PC-3 (cell line): ENCODE measurements around the gene EMP2. TPM values are rescaled to one million over a fixed set of nuclear protein-coding genes. Genes with fewer than 3 reads are reported as not detected.
"Not testable (repeated sequence)": the region's sequence is repeated elsewhere in the genome, so short reads cannot be mapped to it uniquely, and the experiment has no call there.

Source experiments
- ATAC-seq: fragments of 200-7000 bp; cut with Tn5 transposase; 2 replicates; pipeline ENCODE4 v1.9.1; 2020; ENCODE audit warnings: mild to moderate bottlenecking, moderate library complexity
- BruUV-seq: library from RNA; stranded (reverse); fragments of 400-500 nt; replicated peaks from 2 replicates; lab custom pipeline; 2021; lab: Mats Ljungman, UMichigan
- CTCF ChIA-PET: fragments of 300-600 bp; sonication (Branson Sonifier 250); formaldehyde crosslinking; loops from one replicate; lab custom pipeline; 2022; ENCODE audit warnings: antibody characterized with exemption; lab: Charles Lee
- POLR2A ChIA-PET: fragments of 300-600 bp; sonication (Branson Sonifier 250); formaldehyde crosslinking; loops from one replicate; lab custom pipeline; 2022; ENCODE audit warnings: antibody characterized with exemption; ENCODE audit not compliant: unreplicated experiment; lab: Charles Lee
- DNase-seq: peaks from one replicate; pipeline ENCODE4 v3.0.0-alpha.2; 2015
- H2AFZ ChIP-seq: fragments of 300-600 bp; sonication (generic); 2 replicates; pipeline ENCODE4 v1.6.0; 2016; ENCODE audit warnings: antibody characterized with exemption, low read length
- H3F3A ChIP-seq: fragments of 300-600 bp; sonication (generic); one replicate; pipeline ENCODE4 v1.6.0; 2017; ENCODE audit warnings: antibody characterized with exemption, low read length, control low read depth, mild to moderate bottlenecking; ENCODE audit not compliant: unreplicated experiment
- H3K27ac ChIP-seq: fragments of 300-600 bp; sonication (generic); 2 replicates; pipeline ENCODE4 v1.5.1; 2016; ENCODE audit warnings: mild to moderate bottlenecking, low read length
- H3K27me3 ChIP-seq: fragments of 300-600 bp; sonication (generic); 2 replicates; pipeline ENCODE4 v1.6.1; 2016; ENCODE audit warnings: low read length, mixed read lengths
- H3K36me3 ChIP-seq: fragments of 300-600 bp; sonication (generic); 2 replicates; pipeline ENCODE4 v1.6.1; 2016; ENCODE audit warnings: low read depth, mixed run types, low read length, mixed read lengths
- H3K4me1 ChIP-seq: fragments of 300-600 bp; sonication (generic); 2 replicates; pipeline ENCODE4 v1.5.1; 2016; ENCODE audit warnings: low read length; ENCODE audit not compliant: insufficient read depth
- H3K4me2 ChIP-seq: fragments of 300-600 bp; sonication (generic); 2 replicates; pipeline ENCODE4 v1.6.0; 2016; ENCODE audit warnings: low read length
- H3K4me3 ChIP-seq: fragments of 300-600 bp; sonication (generic); 2 replicates; pipeline ENCODE4 v1.5.1; 2016; ENCODE audit warnings: mild to moderate bottlenecking, low read length, mixed read lengths
- H3K79me2 ChIP-seq: fragments of 300-600 bp; sonication (generic); 2 replicates; pipeline ENCODE4 v1.6.1; 2017; ENCODE audit warnings: low read length, mixed read lengths
- H3K9ac ChIP-seq: fragments of 300-600 bp; sonication (generic); 2 replicates; pipeline ENCODE4 v1.6.0; 2016; ENCODE audit warnings: mild to moderate bottlenecking, low read length
- H3K9me2 ChIP-seq: fragments of 300-600 bp; sonication (generic); replicated peaks from 2 replicates; pipeline ENCODE4 v1.6.1; 2016; ENCODE audit warnings: mixed run types, low read length, mixed read lengths
- H3K9me3 ChIP-seq: fragments of 300-600 bp; sonication (generic); 2 replicates; pipeline ENCODE4 v1.6.1; 2016; ENCODE audit warnings: low read length, mixed read lengths
- H4K20me1 ChIP-seq: fragments of 300-600 bp; sonication (generic); 2 replicates; pipeline ENCODE4 v1.6.1; 2016; ENCODE audit warnings: low read length, mixed read lengths
- EZH2 ChIP-seq: fragments of 300-600 bp; sonication (generic); IDR thresholded peaks from one replicate; pipeline ENCODE4 v1.6.1; 2017; ENCODE audit warnings: antibody characterized with exemption, mild to moderate bottlenecking, low read length; ENCODE audit not compliant: unreplicated experiment
- EZH2phosphoT487 ChIP-seq: fragments of 300-600 bp; sonication (generic); IDR thresholded peaks from 2 replicates; pipeline ENCODE4 v1.6.1; 2018; ENCODE audit warnings: mild to moderate bottlenecking, antibody characterized with exemption, low read length, borderline replicate concordance
- intact Hi-C: fragments of 100-400 bp; cut with micrococcal nuclease; formaldehyde crosslinking; loops from 2 replicates; pipeline ENCODE4 v1.9.0; 2023
- total RNA-seq: library from RNA; depleted of rRNA; stranded (reverse); fragments of >200 nt; gene quantifications from 2 replicates; pipeline ENCODE4 v1.2.3, GENCODE V29; 2014
- TF ChIP-seq, protein P1 (sequence below): fragments of 300-600 bp; sonication (generic); conservative IDR thresholded peaks from 2 replicates; pipeline ENCODE4 v1.5.1; 2017; ENCODE audit warnings: antibody characterized with exemption, low read depth, mild to moderate bottlenecking, low read length

The EMP2 gene
- total RNA-seq, 1 experiment from 2014 or later: 38.7 TPM

DNA sequence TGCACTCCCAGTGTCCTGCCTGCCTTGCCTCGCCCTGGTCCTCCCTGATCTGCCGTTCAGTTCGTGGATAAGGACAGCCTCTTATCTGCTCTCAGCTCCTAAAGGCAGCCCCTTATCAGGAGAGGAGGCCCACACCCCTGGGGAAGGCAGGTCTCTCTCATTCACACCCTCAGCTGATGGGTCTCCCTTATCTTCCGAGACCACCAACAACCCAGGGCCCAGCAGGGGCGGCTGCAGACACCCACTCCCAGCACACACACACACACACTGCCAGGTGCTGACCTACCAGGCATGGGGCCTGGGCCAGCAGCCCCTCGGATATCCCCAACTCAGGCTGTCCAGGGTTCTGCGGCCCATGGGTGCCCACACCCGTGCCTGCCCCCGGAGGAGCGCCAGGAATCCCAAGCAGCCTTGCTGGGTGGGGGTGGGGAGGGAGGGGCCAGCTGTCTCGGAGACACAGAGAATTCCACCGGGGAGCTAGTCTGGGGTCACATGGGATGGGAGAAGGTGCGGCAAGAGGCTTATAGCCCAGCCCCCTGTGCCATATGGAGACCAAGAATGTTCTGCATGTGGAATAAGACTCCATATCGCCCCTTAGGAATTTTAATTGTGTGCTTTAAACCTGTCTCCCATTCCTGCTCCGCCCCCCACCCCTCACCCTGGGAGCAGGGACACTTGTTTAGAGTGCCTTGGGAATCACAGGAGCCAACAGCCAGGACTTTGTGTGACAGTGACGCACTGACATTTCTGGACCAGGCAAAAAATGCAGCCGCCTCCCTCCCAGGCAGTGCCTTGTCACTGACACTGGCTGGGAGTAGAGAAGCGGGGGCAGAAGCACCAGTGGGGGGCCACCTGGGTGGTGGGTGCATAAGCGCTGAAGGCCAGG is 41.9 kb upstream of the EMP2 start:
- intact Hi-C loops: no loop called here
- Histone ChIP-seq H3K9me2 (no peaks in the 10 kb centered on the region), H3K27me3 (no peaks in the 10 kb centered on the region), H3K36me3 (no peaks in the 10 kb centered on the region), H3F3A (no peaks in the 10 kb centered on the region), H3K4me1 (peaks cover 10% of the 10 kb centered on the region), H3K27ac (no peak overlapping the region), H3K79me2 (no peaks in the 10 kb centered on the region), H3K4me2 (no peak overlapping the region), H3K9ac (no peak overlapping the region), H3K9me3 (no peaks in the 10 kb centered on the region), H3K4me3 (no peak overlapping the region), H4K20me1 (no peaks in the 10 kb centered on the region), H2AFZ (no peak overlapping the region)
- DNase-seq: no peak
- no peak for TF ChIP-seq EZH2phosphoT487
- no peak for TF ChIP-seq EZH2
- TF ChIP-seq, protein P1, sequence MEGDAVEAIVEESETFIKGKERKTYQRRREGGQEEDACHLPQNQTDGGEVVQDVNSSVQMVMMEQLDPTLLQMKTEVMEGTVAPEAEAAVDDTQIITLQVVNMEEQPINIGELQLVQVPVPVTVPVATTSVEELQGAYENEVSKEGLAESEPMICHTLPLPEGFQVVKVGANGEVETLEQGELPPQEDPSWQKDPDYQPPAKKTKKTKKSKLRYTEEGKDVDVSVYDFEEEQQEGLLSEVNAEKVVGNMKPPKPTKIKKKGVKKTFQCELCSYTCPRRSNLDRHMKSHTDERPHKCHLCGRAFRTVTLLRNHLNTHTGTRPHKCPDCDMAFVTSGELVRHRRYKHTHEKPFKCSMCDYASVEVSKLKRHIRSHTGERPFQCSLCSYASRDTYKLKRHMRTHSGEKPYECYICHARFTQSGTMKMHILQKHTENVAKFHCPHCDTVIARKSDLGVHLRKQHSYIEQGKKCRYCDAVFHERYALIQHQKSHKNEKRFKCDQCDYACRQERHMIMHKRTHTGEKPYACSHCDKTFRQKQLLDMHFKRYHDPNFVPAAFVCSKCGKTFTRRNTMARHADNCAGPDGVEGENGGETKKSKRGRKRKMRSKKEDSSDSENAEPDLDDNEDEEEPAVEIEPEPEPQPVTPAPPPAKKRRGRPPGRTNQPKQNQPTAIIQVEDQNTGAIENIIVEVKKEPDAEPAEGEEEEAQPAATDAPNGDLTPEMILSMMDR: no peak
- ATAC-seq: no peak
- POLR2A ChIA-PET: no interaction called here
- BruUV-seq: no TSS peak
- CTCF ChIA-PET: no interaction called here

GRCh38 chr16:10621216-10621949 is 41.0 kb upstream of the EMP2 start:
- H3K36me3 ChIP-seq, H4K20me1 ChIP-seq, H3K9ac ChIP-seq, H3K27me3 ChIP-seq, H3K9me3 ChIP-seq, CTCF ChIA-PET, POLR2A ChIA-PET, H2AFZ ChIP-seq, H3K9me2 ChIP-seq, ATAC-seq, H3K27ac ChIP-seq, H3K4me3 ChIP-seq, H3K4me2 ChIP-seq, BruUV-seq, H3F3A ChIP-seq, DNase-seq, intact Hi-C loops, H3K79me2 ChIP-seq: not testable (repeated sequence)
- peaks cover 17% of the 10 kb centered on the region for H3K4me1 ChIP-seq

DNA sequence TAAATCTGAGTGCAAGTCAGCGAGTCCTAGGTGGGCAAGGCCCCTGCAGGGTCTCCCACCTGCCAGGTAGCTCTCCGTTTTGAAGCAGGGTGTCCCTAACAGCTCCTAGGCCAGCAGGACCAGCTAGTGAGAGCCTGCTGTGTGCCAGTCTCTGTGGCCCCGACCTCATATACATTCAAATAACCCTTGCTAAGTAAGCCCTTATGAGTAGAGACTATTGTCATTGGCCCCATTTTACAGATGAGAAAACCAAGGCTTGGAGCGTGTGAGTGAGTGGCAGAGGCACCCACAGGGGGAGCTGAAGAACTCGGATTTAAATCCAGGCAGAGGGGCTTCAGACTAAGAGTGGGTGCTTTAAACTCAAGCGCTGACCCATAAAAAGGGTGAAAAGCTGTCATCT is 39.7 kb upstream of the EMP2 start:
- H3F3A ChIP-seq: no peaks in the 10 kb centered on the region
- no peak overlapping the region for H2AFZ ChIP-seq
- ChIA-PET CTCF (no interaction called here), POLR2A (no interaction called here)
- BruUV-seq: no TSS peak
- no peak overlapping the region for H3K27ac ChIP-seq
- TF ChIP-seq, protein P1: no peak
- no peak for TF ChIP-seq EZH2
- TF ChIP-seq EZH2phosphoT487: no peak
- no peak overlapping the region for H3K4me3 ChIP-seq
- H3K79me2 ChIP-seq: no peaks in the 10 kb centered on the region
- ATAC-seq (no peak), DNase-seq (no peak)
- no peaks in the 10 kb centered on the region for H3K9me3 ChIP-seq
- H3K27me3 ChIP-seq: no peaks in the 10 kb centered on the region
- H3K36me3 ChIP-seq: no peaks in the 10 kb centered on the region
- H3K9ac ChIP-seq: no peak overlapping the region
- H3K4me2 ChIP-seq: no peak overlapping the region
- no peaks in the 10 kb centered on the region for H3K9me2 ChIP-seq
- intact Hi-C loops: no loop called here
- peaks cover 11% of the 10 kb centered on the region for H3K4me1 ChIP-seq
- no peaks in the 10 kb centered on the region for H4K20me1 ChIP-seq
